Activated CD8-positive, alpha-beta memory T cell treated with anti-CD3 and anti-CD28 coated beads, Interleukin-2, amount 50 U/mL, for 24 hours (primary cell): ENCODE results near the gene TNS3.

Experiments
- DNase-seq: peaks from one replicate; pipeline ENCODE4 v3.0.0-alpha.2; 2020; ENCODE audit errors: extremely low read depth

The TNS3 gene

GRCh38 chr7:47428052-47428767, 153.7 kb downstream of the TNS3 start:
- DNase-seq: no peak

GRCh38 chr7:47427051-47427643, 154.8 kb downstream of the TNS3 start:
- no peak for DNase-seq

- no peak for DNase-seq
Measured at GRCh38 chr7:47424523-47424922, 157.4 kb downstream of the TNS3 start.

GRCh38 chr7:47423196-47423595, 158.7 kb downstream of the TNS3 start:
- no peak for DNase-seq

GRCh38 chr7:47422611-47423010, 159.3 kb downstream of the TNS3 start:
- DNase-seq: no peak

- no peak for DNase-seq
Measured at GRCh38 chr7:47421456-47421855, 160.5 kb downstream of the TNS3 start.

GRCh38 chr7:47420122-47420780, 161.7 kb downstream of the TNS3 start:
- DNase-seq: no peak

- DNase-seq: no peak
Measured at GRCh38 chr7:47419471-47419870, 162.4 kb downstream of the TNS3 start.

- no peak for DNase-seq
Measured at GRCh38 chr7:47418601-47419309, 163.2 kb downstream of the TNS3 start.

- DNase-seq: no peak
Measured at GRCh38 chr7:47416492-47417480, 165.1 kb downstream of the TNS3 start.

GRCh38 chr7:47415318-47416212, 166.3 kb downstream of the TNS3 start:
- DNase-seq: no peak

- no peak for DNase-seq
Measured at GRCh38 chr7:47414342-47415317, 167.3 kb downstream of the TNS3 start.

GRCh38 chr7:47413526-47414341, 168.2 kb downstream of the TNS3 start:
- DNase-seq: no peak

GRCh38 chr7:47411901-47412300, 170.0 kb downstream of the TNS3 start:
- no peak for DNase-seq

- no peak for DNase-seq
Measured at GRCh38 chr7:47411281-47411869, 170.5 kb downstream of the TNS3 start.

- no peak for DNase-seq
Measured at GRCh38 chr7:47408675-47409074, 173.2 kb downstream of the TNS3 start.

- no peak for DNase-seq
Measured at GRCh38 chr7:47407821-47408674, 173.9 kb downstream of the TNS3 start.
